Subcutaneous abdominal adipose tissue (tissue), 5 donors: Measurements from ENCODE around the gene CBR1.

Experiments
- H3K27ac ChIP-seq: one replicate; pipeline ENCODE4 v1.7.0; 2013; ENCODE audit warnings: low read depth, mild to moderate bottlenecking, inconsistent platforms, low read length, moderate library complexity
- H3K27me3 ChIP-seq, 5 donors: one replicate each; pipeline ENCODE4 v1.7.0; 2013; ENCODE audit warnings: low read length in 5 of 5, inconsistent platforms in 1 of 5; ENCODE audit not compliant: control insufficient read depth in 5 of 5, insufficient read depth in 4 of 5
- H3K36me3 ChIP-seq, 5 donors: one replicate each; pipeline ENCODE4 v1.7.0; 2013; ENCODE audit warnings: low read length in 5 of 5; ENCODE audit not compliant: control insufficient read depth in 5 of 5, insufficient read depth in 5 of 5
- H3K4me1 ChIP-seq, 5 donors: one replicate each; pipeline ENCODE4 v1.7.0; 2013; ENCODE audit warnings: low read length in 5 of 5, mild to moderate bottlenecking in 3 of 5, moderate library complexity in 1 of 5; ENCODE audit not compliant: control insufficient read depth in 5 of 5, insufficient read depth in 5 of 5
- H3K4me3 ChIP-seq, 5 donors: one replicate each; pipeline ENCODE4 v1.7.0; 2013; ENCODE audit warnings: low read length in 5 of 5, low read depth in 1 of 5
- H3K9ac ChIP-seq, 5 donors: one replicate each; pipeline ENCODE4 v1.7.0; 2013; ENCODE audit warnings: low read length in 5 of 5, mild to moderate bottlenecking in 4 of 5, moderate library complexity in 3 of 5
- H3K9me3 ChIP-seq, 5 donors: one replicate each; pipeline ENCODE4 v1.7.0; 2013; ENCODE audit warnings: low read length in 5 of 5; ENCODE audit not compliant: control insufficient read depth in 5 of 5
- donor health status: healthy.
- donor health status: healthy.
- donor health status: healthy.
- donor health status: healthy.
- donor health status: healthy.

The CBR1 gene

GRCh38 chr21:36032647-36033406 lies 37.0 kb upstream of the CBR1 start:
- H3K9me3 ChIP-seq = no peaks in the 10 kb centered on the region
- no peak overlapping the region for H3K4me3 ChIP-seq
- peaks cover 4 to 37% (median 28%) of the 10 kb centered on the region in 5 donors for H3K36me3 ChIP-seq
- peaks cover 0 to 4% (median 3%) of the 10 kb centered on the region in 5 donors for H3K4me1 ChIP-seq
- no peak overlapping the region for H3K9ac ChIP-seq
- no peak overlapping the region for H3K27ac ChIP-seq
- H3K27me3 ChIP-seq = peaks cover 0 to 8% (median 4%) of the 10 kb centered on the region in 5 donors

DNA sequence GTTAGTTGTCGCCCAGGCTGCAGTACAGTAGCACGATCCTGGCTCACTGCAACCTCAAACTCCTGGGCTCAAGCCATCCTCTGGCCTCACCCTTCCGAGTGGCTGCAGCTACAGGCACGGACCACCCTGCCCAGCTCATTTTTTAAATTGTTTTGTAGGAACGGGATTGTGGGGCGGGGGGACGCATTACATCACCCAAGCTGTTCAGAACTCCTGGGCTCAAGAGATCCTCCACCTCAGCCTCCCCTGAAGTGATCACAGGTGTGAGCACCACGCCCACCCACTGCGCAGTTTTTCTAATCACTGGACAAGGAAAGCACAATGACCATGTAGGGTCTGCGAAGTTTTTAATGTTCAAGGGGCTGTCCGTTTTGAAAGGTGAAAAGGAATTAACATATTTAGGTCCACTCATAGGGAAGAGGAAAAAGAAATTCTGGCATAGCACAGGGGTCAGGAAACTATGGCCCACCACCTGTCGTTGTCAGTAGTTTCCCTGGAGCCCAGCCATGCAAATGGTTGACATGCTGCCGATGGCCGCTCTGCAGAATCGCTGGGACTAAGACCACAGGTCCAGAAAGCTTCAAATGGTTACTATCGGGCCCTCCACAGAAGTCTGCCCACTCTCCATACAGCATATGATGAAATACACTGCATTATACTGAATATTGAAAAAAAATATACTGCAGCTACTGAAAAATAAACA lies 35.5 kb upstream of the CBR1 start:
- H3K9me3 ChIP-seq = no peaks in the 10 kb centered on the region
- H3K4me1 ChIP-seq = no peaks in the 10 kb centered on the region
- H3K36me3 ChIP-seq = peaks cover 9 to 52% (median 42%) of the 10 kb centered on the region in 5 donors
- H3K4me3 ChIP-seq = no peak overlapping the region
- H3K27ac ChIP-seq = no peak overlapping the region
- peaks cover 0 to 8% (median 4%) of the 10 kb centered on the region in 5 donors for H3K27me3 ChIP-seq
- no peak overlapping the region for H3K9ac ChIP-seq

- H3K4me1 ChIP-seq = no peaks in the 10 kb centered on the region
- H3K9ac ChIP-seq = no peak overlapping the region
- peaks cover 13 to 62% (median 52%) of the 10 kb centered on the region in 5 donors for H3K36me3 ChIP-seq
- no peaks in the 10 kb centered on the region for H3K27me3 ChIP-seq
- H3K4me3 ChIP-seq = no peak overlapping the region
- no peak overlapping the region for H3K27ac ChIP-seq
- H3K9me3 ChIP-seq = no peaks in the 10 kb centered on the region
Observed at GRCh38 chr21:36035381-36035791, 34.4 kb upstream of the CBR1 start.

- H3K4me3 ChIP-seq = no peak overlapping the region
- H3K4me1 ChIP-seq = no peaks in the 10 kb centered on the region
- no peak overlapping the region for H3K9ac ChIP-seq
- no peak overlapping the region for H3K27ac ChIP-seq
- no peaks in the 10 kb centered on the region for H3K27me3 ChIP-seq
- H3K36me3 ChIP-seq = peaks cover 21 to 87% (median 71%) of the 10 kb centered on the region in 5 donors
- H3K9me3 ChIP-seq = no peaks in the 10 kb centered on the region
Observed at GRCh38 chr21:36038701-36039497, 30.9 kb upstream of the CBR1 start.

GRCh38 chr21:36039861-36040260 lies 30.0 kb upstream of the CBR1 start:
- Histone ChIP-seq H3K36me3 (peaks cover 21 to 88% (median 72%) of the 10 kb centered on the region in 5 donors), H3K4me1 (no peaks in the 10 kb centered on the region), H3K27ac (no peak overlapping the region)

GRCh38 chr21:36040389-36040788 lies 29.4 kb upstream of the CBR1 start:
- no peaks in the 10 kb centered on the region for H3K27me3 ChIP-seq
- no peak overlapping the region for H3K4me3 ChIP-seq
- peaks cover 0 to 3% (median 0%) of the 10 kb centered on the region in 5 donors for H3K4me1 ChIP-seq
- no peaks in the 10 kb centered on the region for H3K9me3 ChIP-seq
- H3K27ac ChIP-seq = no peak overlapping the region
- H3K9ac ChIP-seq = no peak overlapping the region
- peaks cover 21 to 88% (median 72%) of the 10 kb centered on the region in 5 donors for H3K36me3 ChIP-seq

More at GRCh38 chr21:36039861-36040260, 30.0 kb upstream of the CBR1 start:
- no peak overlapping the region for H3K4me3 ChIP-seq
- no peaks in the 10 kb centered on the region for H3K9me3 ChIP-seq
- H3K27me3 ChIP-seq = no peaks in the 10 kb centered on the region
- H3K9ac ChIP-seq = no peak overlapping the region

GRCh38 chr21:36041910-36042309 lies 27.9 kb upstream of the CBR1 start:
- no peaks in the 10 kb centered on the region for H3K27me3 ChIP-seq
- H3K9ac ChIP-seq = no peak overlapping the region
- no peaks in the 10 kb centered on the region for H3K9me3 ChIP-seq
- no peak overlapping the region for H3K27ac ChIP-seq
- peaks cover 0 to 14% (median 0%) of the 10 kb centered on the region in 5 donors for H3K4me1 ChIP-seq
- no peak overlapping the region for H3K4me3 ChIP-seq
- H3K36me3 ChIP-seq = peaks cover 27 to 88% (median 76%) of the 10 kb centered on the region in 5 donors

GRCh38 chr21:36044056-36044455 lies 25.8 kb upstream of the CBR1 start:
- no peak overlapping the region for H3K9ac ChIP-seq
- H3K27ac ChIP-seq = no peak overlapping the region
- H3K27me3 ChIP-seq = no peaks in the 10 kb centered on the region
- peaks cover 0 to 14% (median 0%) of the 10 kb centered on the region in 5 donors for H3K4me1 ChIP-seq
- no peaks in the 10 kb centered on the region for H3K9me3 ChIP-seq
- peaks cover 24 to 86% (median 70%) of the 10 kb centered on the region in 5 donors for H3K36me3 ChIP-seq
- H3K4me3 ChIP-seq = no peak overlapping the region

DNA sequence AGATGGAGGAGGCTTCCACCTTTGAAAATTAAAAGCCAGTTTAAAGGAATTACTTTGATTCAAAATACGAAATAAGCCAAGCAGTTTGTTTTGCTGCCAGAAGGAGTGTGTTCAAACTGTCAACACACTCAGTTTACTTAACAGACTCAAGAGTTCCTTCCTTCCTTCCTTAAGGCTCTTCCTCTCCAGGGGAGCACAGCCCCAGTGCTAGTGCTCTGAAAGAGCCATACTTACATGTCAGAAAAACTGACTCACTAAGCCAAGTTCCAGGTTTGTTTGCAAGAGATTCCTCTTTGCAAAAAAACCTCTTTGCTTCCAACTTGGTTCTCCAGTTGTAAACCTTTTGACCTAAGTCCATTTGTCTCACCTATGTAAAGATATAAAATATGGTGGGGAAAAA lies 23.8 kb upstream of the CBR1 start:
- Histone ChIP-seq H3K4me3 (no peak overlapping the region), H3K9me3 (no peaks in the 10 kb centered on the region), H3K27ac (no peak overlapping the region), H3K9ac (no peak overlapping the region), H3K4me1 (peaks cover 0 to 14% (median 0%) of the 10 kb centered on the region in 5 donors), H3K36me3 (peaks cover 21 to 86% (median 70%) of the 10 kb centered on the region in 5 donors), H3K27me3 (no peaks in the 10 kb centered on the region)
